H9 (cell line): ENCODE measurements around the gene ZNF488. TPM values are rescaled to one million over a fixed set of nuclear protein-coding genes. Genes with fewer than 3 reads are reported as not detected.

Experiments used
- DNase-seq: peaks from one replicate; pipeline ENCODE4 v3.0.0-alpha.2; 2017
- H2AFZ ChIP-seq: one replicate; pipeline ENCODE4 v1.6.1; 2013; ENCODE audit warnings: mild to moderate bottlenecking, low read length, control low read depth, moderate library complexity
- H2AK5ac ChIP-seq: 2 replicates; pipeline ENCODE4 v1.6.1; 2013; ENCODE audit warnings: low read length, control low read depth, mixed read lengths; ENCODE audit not compliant: insufficient read length
- H2BK120ac ChIP-seq: one replicate; pipeline ENCODE4 v1.6.1; 2013; ENCODE audit warnings: low read depth, mild to moderate bottlenecking, low read length, control low read depth, inconsistent platforms; ENCODE audit not compliant: poor library complexity, severe bottlenecking
- H2BK12ac ChIP-seq: 2 replicates; pipeline ENCODE4 v1.6.1; 2013; ENCODE audit warnings: low read length, control low read depth, mixed read lengths, low read depth; ENCODE audit not compliant: insufficient read length
- H2BK15ac ChIP-seq: 2 replicates; pipeline ENCODE4 v1.6.1; 2013; ENCODE audit warnings: low read depth, low read length, control low read depth
- H2BK20ac ChIP-seq: one replicate; pipeline ENCODE4 v1.6.1; 2013; ENCODE audit warnings: low read depth, mild to moderate bottlenecking, low read length, control low read depth, inconsistent platforms; ENCODE audit not compliant: poor library complexity, severe bottlenecking
- H2BK5ac ChIP-seq: 2 replicates; pipeline ENCODE4 v1.6.1; 2013; ENCODE audit warnings: low read length, control low read depth, mixed read lengths; ENCODE audit not compliant: insufficient read length
- H3K14ac ChIP-seq: 2 replicates; pipeline ENCODE4 v1.6.1; 2013; ENCODE audit warnings: low read length, control low read depth; ENCODE audit not compliant: insufficient read depth
- H3K18ac ChIP-seq: 2 replicates; pipeline ENCODE4 v1.6.1; 2013; ENCODE audit warnings: low read depth, mild to moderate bottlenecking, mixed read lengths, low read length, control low read depth; ENCODE audit not compliant: insufficient read length
- H3K23ac ChIP-seq: 2 replicates; pipeline ENCODE4 v1.6.1; 2013; ENCODE audit warnings: low read length, control low read depth, mixed read lengths, low read depth; ENCODE audit not compliant: insufficient read length
- H3K23me2 ChIP-seq: 2 replicates; pipeline ENCODE4 v1.6.1; 2013; ENCODE audit warnings: low read depth, mild to moderate bottlenecking, mixed read lengths, low read length, control low read depth; ENCODE audit not compliant: insufficient read length, poor library complexity, severe bottlenecking
- H3K27ac ChIP-seq: 2 replicates; pipeline ENCODE4 v1.5.1; 2013; ENCODE audit warnings: low read length, control low read depth, mixed read lengths, low read depth; ENCODE audit not compliant: insufficient read length
- H3K27me3 ChIP-seq: 2 replicates; pipeline ENCODE4 v1.6.1; 2013; ENCODE audit warnings: low read length, control low read depth, inconsistent platforms; ENCODE audit not compliant: insufficient read depth
- H3K4ac ChIP-seq: 2 replicates; pipeline ENCODE4 v1.6.1; 2013; ENCODE audit warnings: low read depth, mild to moderate bottlenecking, control low read depth, inconsistent platforms, low read length, moderate library complexity
- H3K4me1 ChIP-seq: 2 replicates; pipeline ENCODE4 v1.6.1; 2013; ENCODE audit warnings: low read length, control low read depth, inconsistent platforms; ENCODE audit not compliant: insufficient read depth
- H3K4me2 ChIP-seq: 2 replicates; pipeline ENCODE4 v1.6.1; 2013; ENCODE audit warnings: low read length, control low read depth, mixed read lengths; ENCODE audit not compliant: insufficient read length, insufficient read depth
- H3K56ac ChIP-seq: 2 replicates; pipeline ENCODE4 v1.6.1; 2013; ENCODE audit warnings: low read depth, mild to moderate bottlenecking, mixed read lengths, low read length, control low read depth; ENCODE audit not compliant: insufficient read length
- H3K79me1 ChIP-seq: 2 replicates; pipeline ENCODE4 v1.6.1; 2013; ENCODE audit warnings: low read depth, mild to moderate bottlenecking, moderate library complexity, low read length, control low read depth, inconsistent platforms; ENCODE audit not compliant: insufficient read depth, poor library complexity, severe bottlenecking
- H3K79me2 ChIP-seq: 2 replicates; pipeline ENCODE4 v1.6.1; 2013; ENCODE audit warnings: low read length, control low read depth, inconsistent platforms; ENCODE audit not compliant: insufficient read depth
- H3K9ac ChIP-seq: 2 replicates; pipeline ENCODE4 v1.6.1; 2013; ENCODE audit warnings: low read length, control low read depth, mixed read lengths; ENCODE audit not compliant: insufficient read length; ENCODE audit errors: extremely low read depth
- H3K9me3 ChIP-seq: one replicate; pipeline ENCODE4 v1.6.1; 2013; ENCODE audit warnings: low read depth, low read length, inconsistent platforms; ENCODE audit not compliant: control insufficient read depth
- H3T11ph ChIP-seq: one replicate; pipeline ENCODE4 v1.6.1; 2013; ENCODE audit warnings: mild to moderate bottlenecking, low read length, control low read depth, inconsistent platforms
- H4K20me1 ChIP-seq: one replicate; pipeline ENCODE4 v1.6.1; 2013; ENCODE audit not compliant: control insufficient read depth, insufficient read length, insufficient read depth
- H4K5ac ChIP-seq: 2 replicates; pipeline ENCODE4 v1.6.1; 2013; ENCODE audit warnings: low read depth, mild to moderate bottlenecking, mixed read lengths, low read length, control low read depth; ENCODE audit not compliant: insufficient read length
- H4K8ac ChIP-seq: replicated peaks from 2 replicates; pipeline ENCODE4 v1.6.1; 2013; ENCODE audit warnings: low read length, control low read depth, mixed read lengths, low read depth; ENCODE audit not compliant: insufficient read length
- H4K91ac ChIP-seq: 2 replicates; pipeline ENCODE4 v1.6.1; 2013; ENCODE audit warnings: low read depth, mild to moderate bottlenecking, moderate library complexity, mixed read lengths, low read length, control low read depth; ENCODE audit not compliant: insufficient read length
- H3K27ac Mint-ChIP-seq, 3 experiments: 2 replicates in 2 of 3; 3 replicates in 1 of 3; pipeline ENCODE4 v1.8.0; 2020 to 2021; ENCODE audit warnings: mixed read lengths in 3 of 3, mild to moderate bottlenecking in 1 of 3, moderate library complexity in 1 of 3
- H3K27me3 Mint-ChIP-seq: 2 replicates; pipeline ENCODE4 v1.8.0; 2021; ENCODE audit warnings: low read depth, mild to moderate bottlenecking, moderate library complexity, mixed read lengths
- H3K36me3 Mint-ChIP-seq, 3 experiments: 2 replicates in 2 of 3; 3 replicates in 1 of 3; pipeline ENCODE4 v1.8.0; 2020 to 2021; ENCODE audit warnings: low read depth in 3 of 3, mixed read lengths in 3 of 3; ENCODE audit not compliant: insufficient read depth in 1 of 3
- H3K4me1 Mint-ChIP-seq, 2 experiments: 2 replicates each; pipeline ENCODE4 v1.8.0; 2020; ENCODE audit warnings: mixed read lengths in 2 of 2
- H3K4me3 Mint-ChIP-seq, 2 experiments: 2 replicates in 1 of 2; 3 replicates in 1 of 2; pipeline ENCODE4 v1.8.0; 2020 to 2021; ENCODE audit warnings: mild to moderate bottlenecking in 2 of 2, mixed read lengths in 2 of 2, moderate library complexity in 1 of 2
- H3K9me3 Mint-ChIP-seq, 2 experiments: 2 replicates in 1 of 2; 3 replicates in 1 of 2; pipeline ENCODE4 v1.8.0; 2020; ENCODE audit warnings: mild to moderate bottlenecking in 2 of 2, mixed read lengths in 2 of 2, moderate library complexity in 1 of 2
- CTCF ChIP-seq: fragments of 200-600 bp; sonication (generic); conservative IDR thresholded peaks from 3 replicates; pipeline ENCODE4 v1.8.0; 2021; ENCODE audit warnings: antibody characterized with exemption, mild to moderate bottlenecking
- WGBS: extraction: QIAGEN DNeasy Blood & Tissue Kit; methylation state at CpG from one replicate; pipeline ENCODE4 v1.1.7; 2013; ENCODE audit warnings: missing lambda C conversion rate, low lambda C conversion rate, mixed read lengths; ENCODE audit not compliant: insufficient read length; ENCODE audit errors: extremely low coverage; 5-methylcytosine and 5-hydroxymethylcytosine counted together
- total RNA-seq: library from RNA; stranded (reverse); gene quantifications from 2 replicates; pipeline ENCODE4 v1.2.1, GENCODE V29; 2021

ZNF488 gene
- total RNA-seq, 1 experiment from 2014 or later, result 2.9 TPM

- Histone ChIP-seq H3K4me1 (peaks cover 6% of the 10 kb centered on the region; the same call in 1 of the 2 replicates), H3K79me1 (no peaks in the 10 kb centered on the region), H3K56ac (no peak overlapping the region), H2BK120ac (no peak overlapping the region), H3K4me2 (no peak overlapping the region), H3T11ph (no peak overlapping the region), H3K14ac (no peak overlapping the region), H3K27me3 (no peaks in the 10 kb centered on the region), H4K20me1 (no peaks in the 10 kb centered on the region), H3K4ac (no peak overlapping the region), H4K5ac (no peak overlapping the region), H2BK5ac (no peak overlapping the region), H2BK15ac (no peak overlapping the region), H3K9me3 (no peaks in the 10 kb centered on the region), H3K27ac (no peak overlapping the region), H3K18ac (no peak overlapping the region), H3K23ac (no peak overlapping the region), H4K8ac (no peak overlapping the region), H4K91ac (no peak overlapping the region), H3K9ac (no peak overlapping the region), H3K79me2 (no peaks in the 10 kb centered on the region), H2AK5ac (no peak overlapping the region), H3K23me2 (no peaks in the 10 kb centered on the region), H2BK20ac (no peak overlapping the region), H2BK12ac (no peak overlapping the region), H2AFZ (no peak overlapping the region)
- no peaks in the 10 kb centered on the region for H3K9me3 Mint-ChIP-seq
- WGBS, result no CpG with 5 or more reads among the region's 11 CpGs
- H3K27me3 Mint-ChIP-seq, result no peaks in the 10 kb centered on the region
- DNase-seq, result peak; percentile 9
- no peak overlapping the region for H3K27ac Mint-ChIP-seq
- no peak for TF ChIP-seq CTCF
- H3K4me1 Mint-ChIP-seq, result peaks cover 12 to 19% of the 10 kb centered on the region in 2 experiments
- no peaks in the 10 kb centered on the region for H3K36me3 Mint-ChIP-seq
- H3K4me3 Mint-ChIP-seq, result no peak overlapping the region
Observed at GRCh38 chr10:47370015-47370767, 13.9 kb downstream of the ZNF488 start.
